Anterior cingulate cortex (tissue), 58 donors: ENCODE results near the gene ATG4D.
A peak's percentile ranks its signal among the peaks of the same experiment; 100 is the strongest.

Experiments
- DNase-seq, 58 donors: peaks; one replicate each; lab custom pipeline; 2025; lab: John Stamatoyannopoulos, UW

The ATG4D gene

GRCh38 chr19:10543420-10544241 lies at the start of gene ATG4D:
ATG4D (plus strand) TSS chr19:10543904; CDS start chr19:10544091, 187 bp downstream.
- DNase-seq = peak in 56 of 58 donors; percentile 9 to 84 (median 66)

- no peak for DNase-seq
Observed at GRCh38 chr19:10497371-10497770, 46.3 kb upstream of the ATG4D start.

GRCh38 chr19:10499550-10500246 lies 44.0 kb upstream of the ATG4D start:
- no peak for DNase-seq

DNA sequence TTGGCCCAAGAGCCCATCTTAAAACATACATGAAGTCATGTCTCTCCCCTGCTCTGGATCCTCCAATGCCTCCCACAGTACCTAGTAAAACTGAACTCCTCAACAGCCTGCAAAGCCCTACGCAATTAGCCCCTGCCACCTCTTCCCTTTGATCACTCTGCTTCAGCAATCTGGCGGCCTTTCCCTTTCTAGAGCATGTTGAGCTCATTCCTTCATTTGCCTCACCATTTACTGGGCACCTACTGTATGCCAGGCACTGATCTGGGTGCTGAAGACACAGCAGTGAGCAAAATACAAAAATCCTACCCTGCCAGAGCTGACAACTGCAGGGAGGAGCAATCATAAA lies 43.5 kb upstream of the ATG4D start:
- DNase-seq = no peak

DNA sequence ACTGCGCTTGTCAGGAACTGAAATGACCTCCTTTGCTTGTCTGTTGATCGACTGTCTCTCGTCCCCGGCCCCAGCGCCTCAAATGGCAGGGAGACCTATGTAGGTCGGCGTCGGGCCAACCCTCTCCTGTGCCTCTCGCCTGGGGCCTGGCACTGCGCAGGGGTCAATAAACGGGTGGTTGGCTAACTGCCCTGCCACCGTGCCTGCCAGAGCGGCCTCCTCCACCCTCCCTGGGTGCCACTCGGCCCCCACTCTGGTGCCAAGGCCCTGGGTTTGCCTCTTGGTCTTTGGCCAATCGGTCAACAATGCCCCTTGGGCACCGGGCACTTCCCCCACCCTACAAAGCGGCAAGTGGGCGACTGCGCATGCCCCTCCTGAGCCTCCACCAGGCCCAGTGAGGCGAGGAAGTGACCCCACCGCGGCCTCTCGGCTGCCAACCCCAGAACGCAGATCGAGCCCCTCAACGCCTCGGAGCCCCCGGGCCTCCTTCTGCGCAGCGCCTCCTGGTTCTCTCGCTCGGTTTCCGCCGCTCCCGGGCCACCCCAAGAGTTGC lies 41.7 kb upstream of the ATG4D start:
- peak in 57 of 58 donors; percentile 18 to 91 (median 74) for DNase-seq

DNA sequence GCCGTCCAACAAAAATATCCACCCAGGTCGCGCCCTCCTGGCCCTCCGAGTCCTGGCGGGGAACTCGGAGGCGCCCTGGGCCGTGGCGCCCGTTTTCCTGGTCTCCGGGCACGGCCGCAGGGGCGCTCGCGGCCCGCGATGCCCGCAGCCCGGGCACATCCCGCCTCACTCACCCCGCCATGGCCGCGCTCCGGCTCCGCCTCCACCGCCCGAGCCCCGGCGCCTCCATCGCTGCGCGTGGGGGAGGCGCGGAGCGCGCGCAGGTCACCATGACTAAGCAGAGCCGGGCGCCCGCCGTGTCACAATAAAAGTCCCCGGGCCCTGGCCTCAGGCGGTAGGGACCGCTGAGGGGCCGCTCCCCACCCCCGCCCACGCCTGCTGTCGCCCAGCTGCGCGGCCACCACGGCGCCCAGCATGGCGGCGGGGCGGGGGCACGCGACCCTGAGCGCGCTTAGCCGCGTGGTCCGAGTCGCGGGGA lies 41.1 kb upstream of the ATG4D start:
- peak; percentile 41 to 94 (median 84) for DNase-seq

DNA sequence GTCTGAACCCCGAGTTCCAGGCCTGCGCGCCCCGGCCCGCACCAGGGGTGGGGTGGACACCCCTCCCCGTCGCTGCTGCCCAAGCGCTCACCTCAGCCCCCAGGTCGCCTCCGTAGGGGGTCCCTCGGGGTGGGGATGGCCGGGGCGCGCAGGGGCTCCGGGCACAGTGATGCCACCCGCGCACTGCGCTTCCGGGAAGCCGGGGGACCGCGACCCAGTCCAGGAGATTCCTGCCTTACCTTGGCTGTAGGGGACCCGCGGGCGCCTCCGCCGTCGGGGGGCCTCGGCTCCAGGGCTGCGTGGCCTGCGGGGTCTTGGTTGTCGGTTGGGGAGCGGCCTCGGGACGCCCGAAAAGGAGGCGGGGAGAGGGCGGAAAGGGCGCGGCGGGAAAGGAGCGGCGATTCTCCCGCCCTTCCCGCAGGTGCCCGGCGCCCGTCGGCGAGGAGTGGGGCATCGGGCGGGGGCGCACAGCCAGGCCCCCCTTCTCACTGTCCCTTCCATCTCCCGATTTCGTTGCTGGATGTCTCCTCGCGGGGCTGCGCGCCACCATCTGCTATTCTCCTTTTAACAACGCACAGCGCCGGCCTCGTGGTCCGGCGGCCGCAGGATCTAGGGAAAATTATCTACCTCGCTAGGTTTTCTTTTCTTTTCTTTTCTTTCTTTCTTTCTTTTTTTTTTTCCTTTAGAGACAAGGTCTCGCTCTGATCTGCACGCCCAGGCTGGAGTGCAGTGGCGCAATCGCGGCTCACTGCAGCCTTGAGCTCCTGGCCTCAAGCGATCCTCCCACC lies 40.5 kb upstream of the ATG4D start, which contains the start of gene KEAP1:
KEAP1 (minus strand) TSS at position 355 of the 788 bp plus-strand sequence. CDS start 3,323 bp downstream, outside the sequence.
- peak in 13 of 58 donors; percentile 24 to 69 (median 50) for DNase-seq

GRCh38 chr19:10505583-10506229 lies 38.0 kb upstream of the ATG4D start:
- DNase-seq = peak in 38 of 58 donors; percentile 3 to 70 (median 31)

- no peak for DNase-seq
Observed at GRCh38 chr19:10508036-10508435, 35.7 kb upstream of the ATG4D start.

GRCh38 chr19:10508707-10509106 lies 35.0 kb upstream of the ATG4D start:
- DNase-seq = no peak

DNA sequence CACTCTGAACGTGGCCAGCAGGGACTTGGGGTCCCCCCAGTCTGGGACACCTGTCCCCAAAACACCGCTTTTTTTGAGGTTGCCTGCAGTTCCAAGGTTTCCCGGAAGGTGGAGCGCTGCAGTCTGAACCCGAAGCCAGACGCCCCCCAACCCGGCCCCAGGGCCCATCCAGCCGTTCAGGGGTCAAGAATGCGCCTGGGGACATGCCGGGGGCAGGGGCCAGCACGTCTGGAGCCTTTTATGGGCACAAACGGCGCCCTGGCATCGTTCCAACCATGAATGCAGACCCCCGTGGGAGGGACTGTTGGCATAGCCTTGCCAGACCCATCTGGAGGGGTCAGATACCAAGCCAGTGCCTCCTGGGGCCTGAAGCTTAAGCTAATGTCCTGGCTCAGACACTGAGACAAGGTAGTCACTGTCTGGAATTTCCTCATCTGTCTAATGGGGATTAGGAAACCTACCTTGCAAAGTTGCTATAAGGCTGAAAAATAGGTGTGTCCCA lies 33.4 kb upstream of the ATG4D start:
- DNase-seq = no peak

- no peak for DNase-seq
Observed at GRCh38 chr19:10513223-10513622, 30.5 kb upstream of the ATG4D start.

DNA sequence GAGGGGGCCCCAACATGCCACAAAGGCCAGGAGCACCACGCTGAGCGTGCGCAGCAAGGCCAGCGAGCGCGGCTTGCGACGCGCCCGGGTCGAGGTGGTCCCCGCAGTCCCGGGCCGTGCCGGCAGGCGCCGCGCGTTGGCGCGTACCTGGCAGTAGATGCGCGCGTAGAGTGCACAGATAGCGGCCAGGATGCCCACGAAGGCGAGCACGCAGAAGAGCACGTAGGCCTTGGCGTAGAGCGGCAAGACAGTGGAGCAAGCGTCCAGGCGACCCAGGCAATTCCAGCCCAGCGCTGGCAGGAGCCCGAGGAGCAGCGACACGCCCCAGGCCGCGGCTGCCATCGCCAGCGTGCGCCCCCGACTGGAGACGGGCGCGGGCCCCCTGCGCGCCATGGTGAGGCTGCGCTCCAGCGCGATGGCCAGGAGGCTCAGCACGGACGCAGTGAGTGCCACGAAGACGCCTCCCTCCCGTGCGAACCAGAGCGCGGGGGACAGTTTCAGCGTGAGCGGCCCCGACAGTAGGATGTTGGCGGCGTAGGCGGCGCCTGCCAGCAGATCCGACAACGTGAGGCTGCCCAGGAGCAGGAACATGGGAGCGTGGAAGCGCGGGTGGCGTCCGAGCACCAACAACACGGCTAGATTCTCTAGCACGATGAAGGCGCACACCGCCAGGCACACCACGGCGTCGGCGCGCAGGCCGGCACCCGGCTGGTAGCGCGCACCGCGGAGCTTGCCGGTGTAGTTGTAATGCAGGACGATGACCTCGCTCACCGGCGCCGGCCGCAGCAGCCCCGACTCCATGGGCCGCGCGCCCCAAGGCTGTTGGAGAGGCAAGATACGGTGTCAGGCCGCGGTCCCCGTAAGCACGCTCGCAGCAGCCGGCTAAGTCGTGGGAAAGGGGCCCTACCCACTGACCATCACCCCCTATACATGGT lies 29.2 kb upstream of the ATG4D start:
- peak in 3 of 58 donors; percentile 13 to 22 (median 21) for DNase-seq

GRCh38 chr19:10516064-10516385 lies 27.7 kb upstream of the ATG4D start:
- peak in 1 of 58 donors; percentile 43 for DNase-seq

DNA sequence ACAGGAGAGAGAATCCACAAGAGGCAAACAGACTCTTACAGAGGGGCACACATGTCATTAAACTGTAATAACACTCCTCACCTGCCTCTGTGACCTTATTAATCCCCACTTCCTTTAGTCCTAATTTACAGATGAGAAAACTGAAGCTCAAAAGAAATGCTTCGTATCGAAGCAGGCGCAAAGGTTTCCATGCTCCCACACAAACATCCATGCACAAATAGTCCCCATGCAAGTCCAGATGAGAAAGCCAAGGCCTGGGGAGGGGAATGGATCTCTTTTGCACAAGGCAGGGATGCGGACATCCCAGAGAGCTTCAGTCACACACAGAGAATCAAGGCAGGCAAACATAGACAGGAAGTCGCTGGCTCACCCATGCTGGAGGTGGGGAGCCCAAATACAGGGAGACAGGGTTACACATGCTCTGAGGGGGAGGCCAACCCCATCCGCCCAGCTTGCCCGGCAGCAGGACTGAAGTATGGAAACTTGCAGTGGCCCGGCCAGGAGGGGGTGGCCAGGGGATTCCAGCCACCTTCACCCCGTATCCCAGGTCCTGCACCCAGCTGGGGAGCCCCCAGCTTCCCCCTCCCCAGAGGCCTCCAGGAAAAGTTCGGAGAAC lies 26.9 kb upstream of the ATG4D start:
- DNase-seq = peak in 3 of 58 donors; percentile 32 to 45 (median 45)

GRCh38 chr19:10517361-10517759 lies 26.3 kb upstream of the ATG4D start, which contains the start of gene S1PR5:
S1PR5 (minus strand) TSS chr19:10517447; CDS start chr19:10515011, 2,436 bp downstream.
- DNase-seq = peak in 55 of 58 donors; percentile 16 to 95 (median 78)

DNA sequence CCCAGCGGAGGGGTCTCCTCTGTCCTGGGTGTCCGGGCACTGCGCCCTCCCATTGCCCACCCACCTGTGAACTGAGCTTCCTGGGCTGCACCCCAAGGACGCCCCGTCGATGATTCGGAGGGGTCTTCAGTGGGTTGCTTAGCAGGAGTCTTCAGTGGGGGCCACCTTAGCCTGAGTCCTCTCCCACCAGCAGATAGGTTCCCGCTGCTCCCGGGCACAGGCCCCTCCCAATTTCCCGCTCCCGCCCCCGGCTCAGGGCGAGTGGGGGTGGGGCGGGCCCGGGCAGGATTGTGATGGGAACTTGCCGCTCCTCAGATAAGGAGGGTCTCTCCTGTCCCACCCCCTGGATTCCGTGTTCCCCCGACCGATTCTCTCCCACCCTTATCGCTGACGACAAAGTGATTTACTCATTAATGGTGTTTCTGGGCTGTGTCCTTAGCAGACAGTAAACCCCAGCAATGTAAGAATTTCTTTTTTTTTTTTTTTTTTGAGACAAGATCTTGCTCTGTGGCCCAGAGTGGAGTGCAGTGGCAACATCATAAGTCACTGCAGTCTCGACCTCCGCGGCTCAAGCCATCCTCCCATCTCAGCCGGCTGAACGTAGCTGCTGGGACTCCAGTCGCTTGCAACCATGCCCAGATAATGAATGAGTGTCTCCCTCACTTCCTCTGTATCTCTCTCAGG lies 25.8 kb upstream of the ATG4D start:
- peak in 33 of 58 donors; percentile 13 to 89 (median 64) for DNase-seq
